IMR-90 (cell line): ENCODE results near the gene CD2AP.
"Not testable (repeated sequence)": the region's sequence is repeated elsewhere in the genome, so short reads cannot be mapped to it uniquely, and the experiment has no call there.

Experiments used
- BHLHE40 ChIP-seq: fragments of 150-350 bp; IDR thresholded peaks from 2 replicates; pipeline ENCODE4 v1.6.1; 2016; ENCODE audit warnings: mild to moderate bottlenecking, low read depth, low read length
- CEBPB ChIP-seq: IDR thresholded peaks from 2 replicates; pipeline ENCODE4 v1.6.1; 2012; ENCODE audit warnings: low read depth, low read length, improper control_type of control experiment
- CTCF ChIP-seq: conservative IDR thresholded peaks from 2 replicates; pipeline ENCODE4 v1.5.1; 2012; ENCODE audit warnings: mild to moderate bottlenecking, low read depth, low read length, improper control_type of control experiment
- MAFK ChIP-seq: IDR thresholded peaks from 2 replicates; pipeline ENCODE4 v1.6.1; 2012; ENCODE audit warnings: low read depth, low read length, improper control_type of control experiment
- POLR2A ChIP-seq: IDR thresholded peaks from 2 replicates; pipeline ENCODE4 v1.6.1; 2012; ENCODE audit warnings: mild to moderate bottlenecking, low read depth, low read length
- RAD21 ChIP-seq: IDR thresholded peaks from 2 replicates; pipeline ENCODE4 v1.6.1; 2012; ENCODE audit warnings: low read length, improper control_type of control experiment
- USF2 ChIP-seq: fragments of 150-350 bp; IDR thresholded peaks from 2 replicates; pipeline ENCODE4 v1.6.1; 2017; ENCODE audit warnings: mild to moderate bottlenecking, antibody characterized with exemption, low read length, low read depth

GRCh38 chr6:47481213-47481612, 3.6 kb downstream of the CD2AP start:
- not testable (repeated sequence) for TF ChIP-seq POLR2A, CTCF, USF2, RAD21, MAFK, BHLHE40, CEBPB
